Measurements from ENCODE around the gene GPR171.
"Not testable (repeated sequence)": the region's sequence is repeated elsewhere in the genome, so short reads cannot be mapped to it uniquely, and the experiment has no call there.

Gene GPR171

GRCh38 chr3:151171145-151171757, 31.8 kb downstream of the GPR171 start:
- DNase-seq, result no peak

- not testable (repeated sequence) for DNase-seq
These were observed 32.9 kb downstream of the GPR171 start for GRCh38 chr3:151169948-151170679.

GRCh38 chr3:151169262-151169947, 33.6 kb downstream of the GPR171 start:
- DNase-seq, result no peak

GRCh38 chr3:151168269-151169094, 34.5 kb downstream of the GPR171 start:
- peak in 1 of 2 experiments; percentile 8 for DNase-seq

GRCh38 chr3:151166161-151166560, 36.9 kb downstream of the GPR171 start:
- DNase-seq, result no peak

- DNase-seq, result no peak
These were observed 37.8 kb downstream of the GPR171 start for GRCh38 chr3:151165226-151165625.

- no peak for DNase-seq
These were observed 43.2 kb downstream of the GPR171 start for GRCh38 chr3:151159806-151160205.

- peak in 1 of 2 experiments; percentile 36 for DNase-seq
These were observed 46.3 kb downstream of the GPR171 start for GRCh38 chr3:151156618-151157216.

GRCh38 chr3:151155409-151156128, 47.4 kb downstream of the GPR171 start:
- DNase-seq, result no peak

- no peak for DNase-seq
These were observed 48.5 kb downstream of the GPR171 start for GRCh38 chr3:151154566-151154965.

- DNase-seq, result no peak
These were observed 50.4 kb downstream of the GPR171 start for GRCh38 chr3:151152455-151153079.
